Smooth muscle cell (in vitro differentiated cells): ENCODE data around the gene SPEM1. TPM values are rescaled to one million over a fixed set of nuclear protein-coding genes. Genes with fewer than 3 reads are reported as not detected.

Source experiments
- DNase-seq: peaks from one replicate; lab custom pipeline; 2025; ENCODE audit not compliant: unreplicated experiment; lab: John Stamatoyannopoulos, UW
- H2AFZ ChIP-seq: fragments of 200-600 bp; sonication (generic); 2 replicates; pipeline ENCODE4 v1.6.0; 2016; ENCODE audit warnings: antibody characterized with exemption, low read depth, mild to moderate bottlenecking
- H3F3A ChIP-seq: fragments of 200-600 bp; sonication (generic); 2 replicates; pipeline ENCODE4 v1.6.0; 2017; ENCODE audit warnings: antibody characterized with exemption, low read depth
- H3K27ac ChIP-seq: fragments of 200-600 bp; sonication (generic); 2 replicates; pipeline ENCODE4 v1.5.1; 2016; ENCODE audit warnings: low read depth, mild to moderate bottlenecking
- H3K27me3 ChIP-seq: fragments of 200-600 bp; sonication (generic); 2 replicates; pipeline ENCODE4 v1.6.1; 2016; ENCODE audit warnings: low read depth, mild to moderate bottlenecking
- H3K36me3 ChIP-seq: fragments of 200-600 bp; sonication (generic); 2 replicates; pipeline ENCODE4 v1.5.1; 2016; ENCODE audit warnings: low read depth
- H3K4me1 ChIP-seq: fragments of 200-600 bp; sonication (generic); 2 replicates; pipeline ENCODE4 v1.5.1; 2016; ENCODE audit warnings: low read depth
- H3K4me2 ChIP-seq: fragments of 200-600 bp; sonication (generic); 2 replicates; pipeline ENCODE4 v1.6.0; 2016; ENCODE audit warnings: mild to moderate bottlenecking
- H3K4me3 ChIP-seq: fragments of 200-600 bp; sonication (generic); 2 replicates; pipeline ENCODE4 v1.5.1; 2016; ENCODE audit warnings: mild to moderate bottlenecking
- H3K79me2 ChIP-seq: fragments of 200-600 bp; sonication (generic); 2 replicates; pipeline ENCODE4 v1.6.0; 2016; ENCODE audit warnings: low read depth, mild to moderate bottlenecking
- H3K9ac ChIP-seq: fragments of 200-600 bp; sonication (generic); 2 replicates; pipeline ENCODE4 v1.6.0; 2016; ENCODE audit warnings: low read depth
- H3K9me3 ChIP-seq: fragments of 200-600 bp; sonication (generic); replicated peaks from 2 replicates; pipeline ENCODE4 v1.5.1; 2016; ENCODE audit warnings: low read depth
- H4K20me1 ChIP-seq: fragments of 200-600 bp; sonication (generic); 2 replicates; pipeline ENCODE4 v1.6.0; 2016; ENCODE audit warnings: low read depth
- CTCF ChIP-seq: fragments of 200-600 bp; sonication (generic); IDR thresholded peaks from 2 replicates; pipeline ENCODE4 v1.5.1; 2017; ENCODE audit warnings: borderline replicate concordance, mild to moderate bottlenecking, antibody characterized with exemption; ENCODE audit not compliant: insufficient read depth, poor library complexity, severe bottlenecking
- WGBS: methylation state at CpG from one replicate; pipeline ENCODE4 v1.1.7; 2016; ENCODE audit warnings: low lambda C conversion rate; 5-methylcytosine and 5-hydroxymethylcytosine counted together
- polyA plus RNA-seq: library from polyadenylated mRNA; unstranded; fragments of >200 nt; fragmentation: Nextera tagmentation; extraction: Ambion mirVana; gene quantifications from 2 replicates; pipeline ENCODE4 v1.2.1, GENCODE V29; 2016
- total RNA-seq: library from RNA; depleted of rRNA; stranded (reverse); fragments of >200 nt; gene quantifications from 2 replicates; pipeline ENCODE4 v1.2.3, GENCODE V29; 2014

The SPEM1 gene
- total and polyA plus RNA-seq, 2 experiments from 2014 or later = not detected

- Histone ChIP-seq H3K9me3 (no peaks in the 10 kb centered on the region), H3K27me3 (no peaks in the 10 kb centered on the region), H3K79me2 (no peaks in the 10 kb centered on the region), H3K4me1 (no peaks in the 10 kb centered on the region), H3K4me3 (no peak overlapping the region), H3K36me3 (no peaks in the 10 kb centered on the region), H3K4me2 (no peak overlapping the region), H4K20me1 (no peaks in the 10 kb centered on the region), H3K27ac (no peak overlapping the region), H2AFZ (no peak overlapping the region), H3K9ac (no peak overlapping the region), H3F3A (no peaks in the 10 kb centered on the region)
- DNase-seq = no peak
- TF ChIP-seq CTCF = no peak
- WGBS = 94% methylated on average over 28 of the region's 29 CpGs
Measured at GRCh38 chr17:7426896-7427489, 6.9 kb downstream of the SPEM1 start.

- Histone ChIP-seq H3K4me3 (no peak overlapping the region), H3K4me2 (no peak overlapping the region), H2AFZ (no peak overlapping the region), H4K20me1 (no peaks in the 10 kb centered on the region), H3K9me3 (no peaks in the 10 kb centered on the region), H3F3A (no peaks in the 10 kb centered on the region), H3K36me3 (no peaks in the 10 kb centered on the region), H3K27me3 (no peaks in the 10 kb centered on the region), H3K27ac (no peak overlapping the region), H3K4me1 (no peaks in the 10 kb centered on the region), H3K9ac (no peak overlapping the region), H3K79me2 (no peaks in the 10 kb centered on the region)
- no peak for DNase-seq
- 95% methylated on average over 7 of the region's 7 CpGs for WGBS
- TF ChIP-seq CTCF = no peak
Measured at GRCh38 chr17:7427549-7427948, 7.4 kb downstream of the SPEM1 start.

GRCh38 chr17:7428557-7428956 is 8.4 kb downstream of the SPEM1 start, which contains the start of gene SPEM3:
Gene SPEM3, plus strand, starts transcription at chr17:7428857. Its CDS starts 46 bp downstream, at chr17:7428903.
- H3K4me2 ChIP-seq = no peak within 1 kb of the TSS
- DNase-seq = no peak
- H3K9ac ChIP-seq = no peak within 1 kb of the TSS
- H3K9me3 ChIP-seq = no peaks in the 10 kb centered on the region
- 84% methylated on average over 5 of the region's 5 CpGs for whole genome bisulfite sequencing
- H3K36me3 ChIP-seq = no peaks in the 10 kb centered on the region
- no peak for TF ChIP-seq CTCF
- no peaks in the 10 kb centered on the region for H4K20me1 ChIP-seq
- H3K4me3 ChIP-seq = no peak within 1 kb of the TSS
- no peak within 1 kb of the TSS for H3K27ac ChIP-seq
- H2AFZ ChIP-seq = no peak within 1 kb of the TSS
- no peaks in the 10 kb centered on the region for H3K27me3 ChIP-seq
- no peaks in the 10 kb centered on the region for H3F3A ChIP-seq
- H3K4me1 ChIP-seq = no peaks in the 10 kb centered on the region
- H3K79me2 ChIP-seq = no peaks in the 10 kb centered on the region

GRCh38 chr17:7429722-7430121 is 9.6 kb downstream of the SPEM1 start:
- Histone ChIP-seq H3K27me3 (no peaks in the 10 kb centered on the region), H3K9me3 (no peaks in the 10 kb centered on the region), H2AFZ (no peak overlapping the region), H3K4me1 (no peaks in the 10 kb centered on the region), H4K20me1 (no peaks in the 10 kb centered on the region), H3K27ac (no peak overlapping the region), H3K4me3 (no peak overlapping the region), H3K79me2 (no peaks in the 10 kb centered on the region), H3K9ac (no peak overlapping the region), H3K4me2 (no peak overlapping the region), H3K36me3 (no peaks in the 10 kb centered on the region), H3F3A (no peaks in the 10 kb centered on the region)
- WGBS = 94% methylated on average over 3 of the region's 10 CpGs
- DNase-seq = no peak
- TF ChIP-seq CTCF = no peak
